HFF-Myc (cell line): ENCODE results near the gene AGAP1.

Experiments
- DNase-seq: peaks from one replicate; pipeline ENCODE4 v3.0.0-alpha.2; 2011; ENCODE audit warnings: low read depth; ENCODE audit errors: extremely low read depth
- H3K4me3 ChIP-seq: replicated peaks from 2 replicates; pipeline ENCODE4 v1.5.1; 2011; ENCODE audit warnings: low read depth, mild to moderate bottlenecking, control low read depth, low read length
- TF ChIP-seq, protein P1 (sequence below): IDR thresholded peaks from 2 replicates; pipeline ENCODE4 v1.5.1; 2012; ENCODE audit warnings: mild to moderate bottlenecking, low read depth, low read length, control low read depth; ENCODE audit errors: missing control alignments

Gene AGAP1

DNA sequence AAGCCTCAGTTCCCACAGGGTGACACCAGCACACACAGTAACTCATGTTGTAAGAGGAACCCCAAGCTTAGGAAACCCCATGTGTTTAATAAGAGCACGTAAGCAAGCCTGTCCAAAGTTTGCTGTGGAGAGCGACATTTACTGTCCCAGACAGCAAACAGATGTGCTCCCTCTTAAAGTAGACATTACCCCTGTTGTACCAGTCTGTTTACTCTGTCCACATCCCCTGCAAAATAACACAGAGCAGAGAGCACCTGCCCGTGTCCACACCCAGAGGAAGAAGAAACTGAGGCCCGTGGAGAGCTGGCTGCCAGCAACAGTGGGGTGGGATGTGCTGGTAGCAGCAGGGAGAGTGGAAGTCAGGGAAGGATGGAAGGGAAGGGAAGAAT, 430.8 kb downstream of the AGAP1 start:
- H3K4me3 ChIP-seq = no peak overlapping the region
- TF ChIP-seq, protein P1, sequence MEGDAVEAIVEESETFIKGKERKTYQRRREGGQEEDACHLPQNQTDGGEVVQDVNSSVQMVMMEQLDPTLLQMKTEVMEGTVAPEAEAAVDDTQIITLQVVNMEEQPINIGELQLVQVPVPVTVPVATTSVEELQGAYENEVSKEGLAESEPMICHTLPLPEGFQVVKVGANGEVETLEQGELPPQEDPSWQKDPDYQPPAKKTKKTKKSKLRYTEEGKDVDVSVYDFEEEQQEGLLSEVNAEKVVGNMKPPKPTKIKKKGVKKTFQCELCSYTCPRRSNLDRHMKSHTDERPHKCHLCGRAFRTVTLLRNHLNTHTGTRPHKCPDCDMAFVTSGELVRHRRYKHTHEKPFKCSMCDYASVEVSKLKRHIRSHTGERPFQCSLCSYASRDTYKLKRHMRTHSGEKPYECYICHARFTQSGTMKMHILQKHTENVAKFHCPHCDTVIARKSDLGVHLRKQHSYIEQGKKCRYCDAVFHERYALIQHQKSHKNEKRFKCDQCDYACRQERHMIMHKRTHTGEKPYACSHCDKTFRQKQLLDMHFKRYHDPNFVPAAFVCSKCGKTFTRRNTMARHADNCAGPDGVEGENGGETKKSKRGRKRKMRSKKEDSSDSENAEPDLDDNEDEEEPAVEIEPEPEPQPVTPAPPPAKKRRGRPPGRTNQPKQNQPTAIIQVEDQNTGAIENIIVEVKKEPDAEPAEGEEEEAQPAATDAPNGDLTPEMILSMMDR = no peak
- no peak for DNase-seq

DNA sequence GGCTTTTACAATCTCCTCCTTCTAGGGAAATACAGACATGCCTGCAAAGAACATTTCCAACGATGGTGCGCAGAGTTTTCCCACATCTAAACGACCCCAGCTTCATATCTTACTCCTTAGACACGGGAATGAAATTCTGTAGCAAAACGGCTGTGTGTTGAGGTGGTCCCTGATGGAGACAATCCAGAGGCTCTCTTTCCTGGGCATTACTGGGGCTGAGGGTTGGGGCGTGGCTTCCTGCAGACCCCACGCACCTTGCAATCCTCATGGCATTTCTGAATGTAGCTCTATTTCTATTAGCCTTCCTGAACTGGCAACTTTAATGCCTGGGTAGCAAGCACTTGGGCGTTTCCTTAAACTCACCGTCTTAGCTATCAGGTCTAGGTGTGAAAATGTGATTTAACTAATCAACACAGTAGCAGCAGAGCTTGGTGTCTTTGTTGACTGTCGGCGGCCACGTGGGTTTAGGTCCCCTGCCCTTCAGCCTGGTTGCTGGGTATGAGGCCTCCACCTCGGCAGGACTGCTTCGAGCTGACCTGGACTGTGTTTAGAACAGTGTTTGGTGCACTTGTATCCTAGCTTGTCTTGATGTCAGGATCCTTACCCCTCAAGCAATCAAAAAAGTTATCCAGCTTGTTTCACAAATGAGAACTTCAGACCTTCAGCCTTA, 431.5 kb downstream of the AGAP1 start:
- DNase-seq = no peak

DNA sequence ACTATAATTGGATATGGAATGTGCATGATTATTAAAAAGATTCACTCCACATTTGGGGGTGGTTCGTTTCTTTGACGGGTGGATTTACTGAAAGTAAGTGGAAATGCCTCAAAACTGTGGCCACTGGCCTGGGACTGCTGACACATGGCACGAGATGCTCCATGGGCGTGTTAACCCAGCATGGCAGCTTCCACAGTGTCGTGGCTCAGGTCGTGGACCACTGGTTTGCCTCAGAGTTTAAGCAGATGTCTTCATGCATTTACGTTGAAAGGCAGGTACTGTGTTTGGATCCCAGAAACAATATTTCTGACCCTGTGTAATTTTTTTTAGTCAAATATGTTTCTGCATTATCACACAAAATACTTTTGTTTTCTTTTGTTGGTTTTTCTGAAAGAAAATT, 432.4 kb downstream of the AGAP1 start:
- no peak for DNase-seq
- TF ChIP-seq, protein P1 = no peak
- no peak overlapping the region for H3K4me3 ChIP-seq

More for the DNA sequence above, 431.5 kb downstream of the AGAP1 start:
- no peak overlapping the region for H3K4me3 ChIP-seq
- TF ChIP-seq, protein P1 = no peak

DNA sequence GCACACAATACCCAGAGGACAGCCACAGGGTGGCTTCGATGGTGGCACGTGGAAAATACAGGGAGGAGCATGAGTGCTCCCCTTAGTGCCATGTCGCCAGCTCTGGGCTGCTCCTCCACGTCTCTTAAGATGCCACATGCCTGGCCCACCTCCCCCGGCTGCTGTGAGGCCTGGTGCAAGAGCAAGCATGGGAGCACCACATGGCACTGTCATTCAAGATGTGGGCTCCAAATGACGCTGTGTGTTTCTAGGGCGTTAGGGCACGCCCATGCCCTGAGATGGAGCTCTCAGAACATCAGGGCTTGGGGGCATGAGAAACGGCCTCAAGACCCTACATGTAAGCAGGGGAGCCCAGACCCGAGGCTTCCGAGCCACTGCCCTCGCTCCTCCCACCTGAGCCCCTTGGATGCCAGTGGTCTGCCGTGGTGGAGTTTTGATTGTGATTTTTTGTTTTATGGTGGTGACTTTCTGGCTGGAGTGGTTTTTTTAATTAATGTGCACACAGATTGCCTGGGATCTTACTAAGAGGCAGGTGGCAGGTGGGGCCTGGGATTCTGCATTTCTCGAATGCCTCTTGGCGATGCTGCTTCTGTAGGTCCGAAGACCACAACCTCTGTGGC, 435.0 kb downstream of the AGAP1 start:
- H3K4me3 ChIP-seq = no peak overlapping the region
- DNase-seq = no peak
- TF ChIP-seq, protein P1 = no peak

DNA sequence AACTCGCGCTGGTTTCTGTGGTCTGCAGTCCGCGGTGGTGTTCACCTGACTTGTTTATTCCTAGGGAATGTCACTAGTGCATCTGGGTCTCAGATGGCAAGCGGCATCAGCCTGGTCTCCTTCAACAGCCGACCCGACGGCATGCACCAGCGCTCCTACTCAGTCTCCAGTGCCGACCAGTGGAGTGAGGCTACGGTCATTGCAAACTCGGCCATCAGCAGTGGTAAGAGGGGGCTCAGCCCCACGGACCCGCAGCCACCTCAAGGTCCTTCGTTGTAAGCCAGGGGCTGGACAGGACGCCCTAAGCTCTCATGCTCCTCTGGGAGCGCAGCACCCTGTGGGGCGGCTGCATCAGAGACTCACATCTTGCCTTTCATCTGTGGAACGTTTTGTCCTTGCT, 436.9 kb downstream of the AGAP1 start:
- no peak for DNase-seq
- H3K4me3 ChIP-seq = no peak overlapping the region
- TF ChIP-seq, protein P1 = no peak

DNA sequence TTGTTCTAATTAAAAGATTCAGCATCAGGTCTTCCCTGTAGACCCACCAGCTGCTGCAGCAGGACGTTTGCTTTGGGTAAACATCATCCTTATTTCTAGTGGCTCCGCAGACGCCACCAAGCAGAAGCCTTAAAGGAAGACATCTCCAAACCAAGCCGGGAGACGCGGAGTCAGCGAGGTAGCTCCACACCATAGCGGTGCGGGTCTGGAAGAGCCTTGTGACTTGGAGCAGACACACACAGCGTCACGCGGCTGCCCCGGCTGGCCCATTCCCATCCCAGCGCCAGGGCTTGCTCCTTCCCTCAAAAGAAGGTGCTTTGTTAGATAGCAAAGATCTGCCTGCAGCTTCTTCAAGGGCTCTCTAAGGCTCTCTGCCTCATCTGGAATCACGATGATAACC, 437.8 kb downstream of the AGAP1 start:
- no peak overlapping the region for H3K4me3 ChIP-seq
- TF ChIP-seq, protein P1 = no peak
- DNase-seq = no peak
